GM12878 (cell line): Measurements from ENCODE around the gene CARM1. TPM values are rescaled to one million over a fixed set of nuclear protein-coding genes. Genes with fewer than 3 reads are reported as not detected.

Source experiments
- ATAC-seq: fragments of 200-7000 bp; cut with Tn5 transposase; 3 replicates; pipeline ENCODE4 v1.9.1; 2020; ENCODE audit warnings: mild to moderate bottlenecking, moderate library complexity
- BruUV-seq: library from RNA; stranded (reverse); fragments of 400-500 nt; replicated peaks from 2 replicates; lab custom pipeline; 2021; lab: Mats Ljungman, UMichigan
- CTCF ChIA-PET: fragments of 300-600 bp; sonication (Branson Sonifier 250); formaldehyde crosslinking; extraction: SDS; loops from one replicate; lab custom pipeline; 2021; ENCODE audit warnings: inconsistent platforms; lab: Yijun Ruan, JAX
- POLR2A ChIA-PET: fragments of 350-600 bp; formaldehyde crosslinking; extraction: SDS; loops from one replicate; lab custom pipeline; 2021; ENCODE audit warnings: inconsistent platforms; lab: Charles Lee
- RAD21 ChIA-PET: fragments of 300-600 bp; sonication (Branson Sonifier 250); formaldehyde crosslinking; loops from one replicate; lab custom pipeline; 2023; ENCODE audit warnings: antibody characterized with exemption; ENCODE audit not compliant: unreplicated experiment; lab: Charles Lee
- SMC1A ChIA-PET: fragments of 300-600 bp; sonication (Branson Sonifier 250); formaldehyde crosslinking; loops from one replicate; lab custom pipeline; 2023; ENCODE audit not compliant: unreplicated experiment, uncharacterized antibody; lab: Charles Lee
- DNase-seq: peaks from one replicate; pipeline ENCODE4 v3.0.0-alpha.2; 2011; ENCODE audit warnings: low read depth, low spot score
- FAIRE-seq: peaks from 3 replicates; lab custom pipeline; 2011; peaks lifted over from hg19 to GRCh38; lab: Jason Lieb, UNC
- H2AFZ ChIP-seq: 2 replicates; pipeline ENCODE4 v1.6.0; 2011; ENCODE audit warnings: low read depth, low read length, control low read depth; ENCODE audit not compliant: control insufficient read depth
- H3K27ac ChIP-seq: 2 replicates; pipeline ENCODE4 v1.5.1; 2011; ENCODE audit warnings: control low read depth; ENCODE audit not compliant: control insufficient read depth, insufficient read depth
- H3K27me3 ChIP-seq, 2 experiments: replicated peaks in 1 of 2; 2 replicates each; pipeline versions ENCODE4 v1.6.0 to v1.6.1; 2011; ENCODE audit warnings: low read length in 1 of 2; ENCODE audit not compliant: control insufficient read depth in 2 of 2, insufficient read depth in 2 of 2
- H3K36me3 ChIP-seq, 2 experiments: 2 replicates each; pipeline ENCODE4 v1.5.1; 2011; ENCODE audit warnings: low read length in 1 of 2; ENCODE audit not compliant: control insufficient read depth in 2 of 2, insufficient read depth in 2 of 2
- H3K4me1 ChIP-seq: 2 replicates; pipeline ENCODE4 v1.6.1; 2011; ENCODE audit warnings: mild to moderate bottlenecking, low read length, moderate library complexity, mixed read lengths; ENCODE audit not compliant: control insufficient read depth, insufficient read depth
- H3K4me2 ChIP-seq: 2 replicates; pipeline ENCODE4 v1.6.0; 2011; ENCODE audit warnings: control low read depth; ENCODE audit not compliant: control insufficient read depth, insufficient read depth
- H3K4me3 ChIP-seq: fragments of 200-600 bp; sonication (generic); 2 replicates; pipeline ENCODE4 v1.5.1; 2016
- H3K79me2 ChIP-seq: 2 replicates; pipeline ENCODE4 v1.6.0; 2011; ENCODE audit warnings: low read length; ENCODE audit not compliant: control insufficient read depth, insufficient read depth
- H3K9ac ChIP-seq: 2 replicates; pipeline ENCODE4 v1.8.0; 2011; ENCODE audit warnings: low read length, control low read depth, mixed read lengths; ENCODE audit not compliant: control insufficient read depth, insufficient read depth
- H3K9me3 ChIP-seq: replicated peaks from 3 replicates; pipeline ENCODE4 v1.5.1; 2011; ENCODE audit warnings: mild to moderate bottlenecking, low read length; ENCODE audit not compliant: control insufficient read depth, insufficient read depth
- H4K20me1 ChIP-seq: 2 replicates; pipeline ENCODE4 v1.6.0; 2011; ENCODE audit not compliant: control insufficient read depth, insufficient read depth
- ATF7 ChIP-seq: fragments of 450-650 bp; IDR thresholded peaks from 2 replicates; pipeline ENCODE4 v1.6.1; 2016; ENCODE audit warnings: low read depth, mild to moderate bottlenecking
- FOXK2 ChIP-seq: fragments of 450-650 bp; IDR thresholded peaks from 2 replicates; pipeline ENCODE4 v1.6.1; 2017; ENCODE audit warnings: mild to moderate bottlenecking, moderate library complexity
- HDGF ChIP-seq: fragments of 450-650 bp; IDR thresholded peaks from 2 replicates; pipeline ENCODE4 v1.6.1; 2016; ENCODE audit warnings: antibody characterized with exemption
- IRF3 ChIP-seq: fragments of 450-650 bp; IDR thresholded peaks from 2 replicates; pipeline ENCODE4 v1.6.1; 2014; ENCODE audit warnings: mild to moderate bottlenecking
- MYC ChIP-seq: IDR thresholded peaks from 2 replicates; pipeline ENCODE4 v1.6.1; 2011; ENCODE audit warnings: mild to moderate bottlenecking, low read length, moderate library complexity, inconsistent platforms; ENCODE audit not compliant: insufficient read depth, insufficient replicate concordance, insufficient read length, severe bottlenecking
- NFYB ChIP-seq: IDR thresholded peaks from 2 replicates; pipeline ENCODE4 v1.6.1; 2011; ENCODE audit warnings: low read depth, mild to moderate bottlenecking, low read length, improper control_type of control experiment, moderate library complexity; ENCODE audit not compliant: insufficient read depth
- POLR2AphosphoS2 ChIP-seq: IDR thresholded peaks from 2 replicates; pipeline ENCODE4 v1.6.1; 2011; ENCODE audit warnings: low read depth, mild to moderate bottlenecking, low read length, improper control_type of control experiment, moderate library complexity
- POLR2AphosphoS5 ChIP-seq: IDR thresholded peaks from 2 replicates; pipeline ENCODE4 v1.6.1; 2011; ENCODE audit warnings: mild to moderate bottlenecking, low read length, inconsistent platforms
- SIN3A ChIP-seq: IDR thresholded peaks from 2 replicates; pipeline ENCODE4 v1.6.1; 2012; ENCODE audit warnings: low read depth, low read length, improper control_type of control experiment
- SUZ12 ChIP-seq: fragments of 200-600 bp; sonication (generic); IDR thresholded peaks from one replicate; pipeline ENCODE4 v1.6.1; 2018; ENCODE audit warnings: antibody characterized with exemption, mild to moderate bottlenecking; ENCODE audit not compliant: unreplicated experiment
- WGBS: methylation state at CpG from one replicate; pipeline ENCODE4 v1.1.6; 2016; ENCODE audit warnings: low lambda C conversion rate; ENCODE audit not compliant: insufficient replicate concordance, insufficient coverage; ENCODE audit errors: missing lambda C conversion rate; 5-methylcytosine and 5-hydroxymethylcytosine counted together
- in situ Hi-C: fragments of 300-500 bp; cut with MboI; formaldehyde crosslinking; loops from 9 replicates; pipeline ENCODE4 v1.14.3; 2018; ENCODE audit warnings: mixed read lengths
- intact Hi-C: fragments of 100-400 bp; cut with micrococcal nuclease; formaldehyde crosslinking; loops from one replicate; pipeline ENCODE4 v1.14.2; 2022; ENCODE audit not compliant: unreplicated experiment
- polyA plus RNA-seq, 11 experiments: library from polyadenylated mRNA; depleted of rRNA in 4 of 11; unstranded in 6 of 11; stranded (reverse) in 5 of 11; fragments of >200 nt; fragmentation: Nextera tagmentation in 4 of 11; fragmentation: Illumina TruSeq in 1 of 11; extraction: Ambion mirVana in 4 of 11; extraction: Trizol in 1 of 11; gene quantifications; 1 replicate in 1 of 11; 2 replicates in 10 of 11; pipeline versions ENCODE4 v1.2.1 to v1.2.3, GENCODE V29; 2011 to 2016; ENCODE audit warnings: inconsistent platforms in 2 of 11, missing spikeins in 2 of 11, low read depth in 1 of 11
- total RNA-seq, 4 experiments: library from RNA; depleted of rRNA in 3 of 4; stranded (reverse); fragments of >200 nt in 3 of 4; fragmentation: Illumina TruSeq in 1 of 4; extraction: Trizol in 1 of 4; gene quantifications; 2 replicates each; pipeline versions ENCODE4 v1.2.1 to v1.2.3, GENCODE V29; 2013 to 2021

Gene CARM1
- total and polyA plus RNA-seq, 10 of the 15 experiments (the other 5 are each of a cell fraction or from before 2014, with no cell fraction given), result 0.45 to 116 (median 39.7) TPM

- 98% methylated on average over 4 of the region's 4 CpGs for WGBS
- Histone ChIP-seq H2AFZ (no peak overlapping the region), H3K4me1 (peaks cover 20% of the 10 kb centered on the region), H3K9ac (no peak overlapping the region), H3K9me3 (no peaks in the 10 kb centered on the region), H3K79me2 (peaks cover 51% of the 10 kb centered on the region), H3K27me3 (no peaks in the 10 kb centered on the region), H4K20me1 (peaks cover 6% of the 10 kb centered on the region; the same call in 1 of the 2 replicates), H3K36me3 (peaks cover 0 to 12% of the 10 kb centered on the region in 2 experiments; a peak in 3 of 4 replicates), H3K4me3 (no peak overlapping the region), H3K27ac (no peak overlapping the region), H3K4me2 (no peak overlapping the region)
- ChIA-PET POLR2A (interaction anchor here (1.2 kb wide), 1 partner anchor 13 kb away, joined by 4 read pairs; no protein-coding TSS in a partner anchor), RAD21 (interaction anchor here (0.6 to 1.6 kb wide), 2 partner anchors 27 to 193 kb away, joined by 3 to 5 read pairs; no protein-coding TSS in a partner anchor), SMC1A (interaction anchor here (0.8 to 4.2 kb wide), 3 partner anchors 9 to 16 kb away, joined by 3 to 28 read pairs (median 13); no protein-coding TSS in a partner anchor), CTCF (interaction anchor here (2.5 kb wide), 1 partner anchor 17 kb away, joined by 21 read pairs; no protein-coding TSS in a partner anchor)
- ATAC-seq (no peak), DNase-seq (no peak), FAIRE-seq (no peak)
- no peak for TF ChIP-seq IRF3
- TF ChIP-seq SIN3A, result no peak
- no peak for TF ChIP-seq NFYB
- TF ChIP-seq HDGF, result no peak
- no peak for TF ChIP-seq ATF7
- no peak for TF ChIP-seq SUZ12
- no peak for TF ChIP-seq POLR2AphosphoS5
- no peak for TF ChIP-seq FOXK2
- TF ChIP-seq POLR2AphosphoS2, result no peak
- no peak for TF ChIP-seq MYC
- intact Hi-C loops, result no loop called here
- in situ Hi-C loops, result no loop called here
- BruUV-seq, result no TSS peak
Measured at GRCh38 chr19:10889880-10890279, 18.5 kb downstream of the CARM1 start.
